HepG2 (cell line): Measurements from ENCODE around the gene PIK3CB. TPM values are rescaled to one million over a fixed set of nuclear protein-coding genes. Genes with fewer than 3 reads are reported as not detected.

Experiments used
- ATAC-seq: fragments of 200-7000 bp; cut with Tn5 transposase; 3 replicates; pipeline ENCODE4 v1.9.1; 2020; ENCODE audit warnings: mild to moderate bottlenecking, moderate library complexity
- BruUV-seq: library from RNA; stranded (reverse); fragments of 400-500 nt; replicated peaks from 2 replicates; lab custom pipeline; 2021; lab: Mats Ljungman, UMichigan
- CTCF ChIA-PET: fragments of 300-600 bp; formaldehyde crosslinking; extraction: SDS; loops from one replicate; lab custom pipeline; 2021; ENCODE audit warnings: low total read pairs, inconsistent platforms, low intra/inter-chr PET ratio; lab: Yijun Ruan, JAX
- POLR2A ChIA-PET: fragments of 350-600 bp; sonication (Branson Sonifier 250); formaldehyde crosslinking; loops from one replicate; lab custom pipeline; 2020; ENCODE audit warnings: antibody characterized with exemption, inconsistent platforms; lab: Yijun Ruan, JAX
- DNase-seq: peaks from one replicate; pipeline ENCODE4 v3.0.0-alpha.2; 2015; ENCODE audit warnings: low spot score
- FAIRE-seq: peaks from 3 replicates; lab custom pipeline; 2011; peaks lifted over from hg19 to GRCh38; lab: Jason Lieb, UNC
- H2AFZ ChIP-seq: one replicate; pipeline ENCODE4 v1.6.1; 2011; ENCODE audit warnings: low read length, inconsistent platforms
- H3K27ac ChIP-seq: fragments of 300-600 bp; 3 replicates; pipeline ENCODE4 v1.8.0; 2011; ENCODE audit warnings: mixed run types, mild to moderate bottlenecking, mixed read lengths, low read length, inconsistent platforms; ENCODE audit not compliant: insufficient read depth; ENCODE audit errors: extremely low read length
- H3K27me3 ChIP-seq, 2 experiments: fragments of 200-600 bp in 1 of 2; 2 replicates in 1 of 2; 3 replicates in 1 of 2; pipeline versions ENCODE4 v1.6.0 to v1.8.0; 2011; ENCODE audit warnings: low read length in 2 of 2, mild to moderate bottlenecking in 2 of 2, moderate library complexity in 2 of 2, inconsistent platforms in 1 of 2; ENCODE audit not compliant: insufficient read depth in 2 of 2, control insufficient read depth in 1 of 2
- H3K36me3 ChIP-seq, 2 experiments: fragments of 200-600 bp in 1 of 2; replicated peaks in 1 of 2; 2 replicates in 1 of 2; 3 replicates in 1 of 2; pipeline versions ENCODE4 v1.5.1 to v1.8.0; 2011; ENCODE audit warnings: low read length in 2 of 2, inconsistent platforms in 1 of 2; ENCODE audit not compliant: insufficient read depth in 2 of 2, control insufficient read depth in 1 of 2
- H3K4me1 ChIP-seq: 2 replicates; pipeline ENCODE4 v1.5.1; 2012; ENCODE audit warnings: low read length, inconsistent platforms; ENCODE audit not compliant: insufficient read depth
- H3K4me2 ChIP-seq: 2 replicates; pipeline ENCODE4 v1.6.0; 2011; ENCODE audit warnings: low read depth, low read length, inconsistent platforms
- H3K4me3 ChIP-seq, 3 experiments: fragments of 200-600 bp in 1 of 3; sonication (generic), shearing (Covaris generic) in 1 of 3; replicated peaks in 1 of 3; 2 replicates each; pipeline ENCODE4 v1.5.1; 2011 to 2016; ENCODE audit warnings: low read length in 3 of 3, inconsistent platforms in 2 of 3, low read depth in 2 of 3, mild to moderate bottlenecking in 2 of 3, control low read depth in 1 of 3, mixed read lengths in 1 of 3; ENCODE audit not compliant: insufficient read depth in 1 of 3
- H3K79me2 ChIP-seq: one replicate; pipeline ENCODE4 v1.6.1; 2011; ENCODE audit warnings: low read length, inconsistent platforms; ENCODE audit not compliant: insufficient read depth
- H3K9ac ChIP-seq: 2 replicates; pipeline ENCODE4 v1.6.0; 2011; ENCODE audit warnings: mild to moderate bottlenecking, low read depth, low read length, inconsistent platforms; ENCODE audit not compliant: insufficient read depth
- H3K9me3 ChIP-seq: 2 replicates; pipeline ENCODE4 v1.5.1; 2012; ENCODE audit warnings: mild to moderate bottlenecking, low read length
- H4K20me1 ChIP-seq: 2 replicates; pipeline ENCODE4 v1.6.0; 2011; ENCODE audit warnings: inconsistent platforms, mild to moderate bottlenecking, low read length, moderate library complexity; ENCODE audit not compliant: insufficient read depth
- HCFC1 ChIP-seq: fragments of 150-350 bp; IDR thresholded peaks from 2 replicates; pipeline ENCODE4 v1.6.1; 2014; ENCODE audit warnings: low read depth, low read length
- KDM4B ChIP-seq: sonication (generic); formaldehyde crosslinking; IDR thresholded peaks from 2 replicates; pipeline ENCODE4 v1.4.0; 2020; ENCODE audit warnings: missing genetic modification reagents
- KMT2A ChIP-seq: sonication (generic); formaldehyde crosslinking; IDR thresholded peaks from 2 replicates; pipeline ENCODE4 v1.4.0; 2020; ENCODE audit warnings: missing genetic modification reagents
- MTA1 ChIP-seq: sonication (generic); formaldehyde crosslinking; IDR thresholded peaks from 2 replicates; pipeline ENCODE4 v1.4.0; 2020; ENCODE audit warnings: missing genetic modification reagents, mild to moderate bottlenecking, borderline replicate concordance
- PCBP2 ChIP-seq: fragments of 200-400 bp; formaldehyde crosslinking; optimal IDR thresholded peaks from 2 replicates; pipeline ENCODE3; 2018; ENCODE audit warnings: low read length, low read depth; ENCODE audit not compliant: poor library complexity, severe bottlenecking
- RNF2 ChIP-seq: fragments of 450-650 bp; conservative IDR thresholded peaks from 2 replicates; pipeline ENCODE4 v1.6.1; 2016; ENCODE audit warnings: low read depth
- ZNF253 ChIP-seq: sonication (generic); formaldehyde crosslinking; IDR thresholded peaks from 2 replicates; pipeline ENCODE4 v1.8.0; 2022; ENCODE audit warnings: mild to moderate bottlenecking, missing genetic modification reagents, borderline replicate concordance
- ZNF264 ChIP-seq: sonication (generic); formaldehyde crosslinking; IDR thresholded peaks from 2 replicates; pipeline ENCODE4 v1.4.0; 2020; ENCODE audit warnings: missing genetic modification reagents
- ZNF317 ChIP-seq: sonication (generic); formaldehyde crosslinking; IDR thresholded peaks from 2 replicates; pipeline ENCODE4 v1.5.0; 2020; ENCODE audit warnings: mild to moderate bottlenecking, missing genetic modification reagents
- ZNF782 ChIP-seq: sonication (generic); formaldehyde crosslinking; IDR thresholded peaks from 2 replicates; pipeline ENCODE4 v1.4.0; 2020; ENCODE audit warnings: missing genetic modification reagents, mild to moderate bottlenecking, borderline replicate concordance
- WGBS: methylation state at CpG from one replicate; pipeline ENCODE4 v1.1.6; 2017; ENCODE audit warnings: low lambda C conversion rate; 5-methylcytosine and 5-hydroxymethylcytosine counted together
- in situ Hi-C: cut with HindIII; loops from 2 replicates; pipeline ENCODE4 v1.10.0; 2017; ENCODE audit warnings: low pct_unique_long_range_greater_than_20kb; ENCODE audit not compliant: extremely low pct_ligation_motif_present
- intact Hi-C: fragments of 100-400 bp; cut with micrococcal nuclease; formaldehyde crosslinking; loops from one replicate; pipeline ENCODE4 v1.10.0; 2022; ENCODE audit not compliant: unreplicated experiment
- polyA plus RNA-seq, 8 experiments: library from polyadenylated mRNA; depleted of rRNA in 3 of 8; stranded (reverse) in 7 of 8; unstranded in 1 of 8; fragments of >200 nt; fragmentation: Illumina TruSeq in 4 of 8; extraction: Trizol in 4 of 8; gene quantifications; 2 replicates each; pipeline versions ENCODE4 v1.2.1 to v1.2.3, GENCODE V29; 2011 to 2016; ENCODE audit warnings: low read depth in 4 of 8, missing spikeins in 1 of 8, mixed read lengths in 1 of 8; ENCODE audit not compliant: insufficient read depth in 1 of 8
- total RNA-seq, 5 experiments: library from RNA; depleted of rRNA; stranded (reverse); fragments of >200 nt; fragmentation: Illumina TruSeq; extraction: Trizol; gene quantifications; 2 replicates each; pipeline ENCODE4 v1.2.3, GENCODE V29; 2016; ENCODE audit warnings: low read depth in 1 of 5
- TF ChIP-seq, protein P1 (sequence below): sonication (generic); formaldehyde crosslinking; IDR thresholded peaks from 2 replicates; pipeline ENCODE4 v1.9.0; 2022; ENCODE audit warnings: missing genetic modification reagents, mild to moderate bottlenecking, borderline replicate concordance
- TF ChIP-seq, protein P2 (sequence below): sonication (generic); formaldehyde crosslinking; conservative IDR thresholded peaks from 2 replicates; pipeline ENCODE4 v1.4.0; 2020; ENCODE audit warnings: missing genetic modification reagents
- TF ChIP-seq, protein P3 (sequence below): sonication (generic); formaldehyde crosslinking; IDR thresholded peaks from 2 replicates; pipeline ENCODE4 v1.4.0; 2020; ENCODE audit warnings: missing genetic modification reagents

Gene PIK3CB
- total and polyA plus RNA-seq, 2 of the 13 experiments (the other 11 are each of a cell fraction or from before 2014, with no cell fraction given) = 6.6 to 18.7 TPM

DNA sequence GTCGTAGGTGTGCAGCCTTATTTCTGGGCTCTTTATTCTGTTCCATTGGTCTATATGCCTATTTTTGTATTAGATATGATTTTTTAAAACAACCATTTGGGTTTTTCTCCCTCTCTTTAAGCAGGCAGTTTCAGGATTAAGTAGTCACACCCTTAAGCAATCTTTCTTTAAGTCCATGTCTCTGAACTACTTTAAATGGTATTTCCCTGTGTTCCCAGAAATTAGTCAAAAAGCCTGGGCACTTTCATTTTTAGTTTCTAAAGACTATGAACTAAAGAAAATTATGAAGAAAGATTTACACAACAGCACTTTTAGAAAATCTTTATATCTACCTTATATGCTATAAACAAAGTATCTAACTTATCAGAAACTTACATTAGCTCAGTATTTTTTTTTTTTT is 115.9 kb downstream of the PIK3CB start:
- no peaks in the 10 kb centered on the region for H3K9me3 ChIP-seq
- DNase-seq (no peak), FAIRE-seq (no peak), ATAC-seq (no peak)
- CTCF ChIA-PET = no interaction called here
- POLR2A ChIA-PET = no interaction called here
- no peaks in the 10 kb centered on the region; a peak in 1 of 5 replicates for H3K27me3 ChIP-seq
- H3K36me3 ChIP-seq = peaks cover 0 to 12% of the 10 kb centered on the region in 2 experiments; a peak in 2 of 5 replicates
- H4K20me1 ChIP-seq = no peaks in the 10 kb centered on the region
- no peak overlapping the region for H3K4me2 ChIP-seq
- no peaks in the 10 kb centered on the region for H3K79me2 ChIP-seq
- WGBS = 96% methylated on average over 1 of the region's 1 CpG
- no peak overlapping the region for H3K9ac ChIP-seq
- in situ Hi-C loops (no loop called here), intact Hi-C loops (no loop called here)
- BruUV-seq = no TSS peak
- no peaks in the 10 kb centered on the region for H3K4me1 ChIP-seq
- no peak overlapping the region for H3K4me3 ChIP-seq
- no peak overlapping the region for H3K27ac ChIP-seq
- TF ChIP-seq MTA1 (CRISPR knock-in tag) (no peak), PCBP2 (no peak), ZNF782 (CRISPR knock-in tag) (no peak), KMT2A (CRISPR knock-in tag) (no peak), RNF2 (no peak), ZNF317 (CRISPR knock-in tag) (no peak), ZNF264 (CRISPR knock-in tag) (no peak), HCFC1 (no peak), ZNF253 (CRISPR knock-in tag) (no peak), KDM4B (CRISPR knock-in tag) (no peak)
- TF ChIP-seq, protein P1, sequence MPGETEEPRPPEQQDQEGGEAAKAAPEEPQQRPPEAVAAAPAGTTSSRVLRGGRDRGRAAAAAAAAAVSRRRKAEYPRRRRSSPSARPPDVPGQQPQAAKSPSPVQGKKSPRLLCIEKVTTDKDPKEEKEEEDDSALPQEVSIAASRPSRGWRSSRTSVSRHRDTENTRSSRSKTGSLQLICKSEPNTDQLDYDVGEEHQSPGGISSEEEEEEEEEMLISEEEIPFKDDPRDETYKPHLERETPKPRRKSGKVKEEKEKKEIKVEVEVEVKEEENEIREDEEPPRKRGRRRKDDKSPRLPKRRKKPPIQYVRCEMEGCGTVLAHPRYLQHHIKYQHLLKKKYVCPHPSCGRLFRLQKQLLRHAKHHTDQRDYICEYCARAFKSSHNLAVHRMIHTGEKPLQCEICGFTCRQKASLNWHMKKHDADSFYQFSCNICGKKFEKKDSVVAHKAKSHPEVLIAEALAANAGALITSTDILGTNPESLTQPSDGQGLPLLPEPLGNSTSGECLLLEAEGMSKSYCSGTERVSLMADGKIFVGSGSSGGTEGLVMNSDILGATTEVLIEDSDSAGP (CRISPR knock-in tag) = no peak
- TF ChIP-seq, protein P2, sequence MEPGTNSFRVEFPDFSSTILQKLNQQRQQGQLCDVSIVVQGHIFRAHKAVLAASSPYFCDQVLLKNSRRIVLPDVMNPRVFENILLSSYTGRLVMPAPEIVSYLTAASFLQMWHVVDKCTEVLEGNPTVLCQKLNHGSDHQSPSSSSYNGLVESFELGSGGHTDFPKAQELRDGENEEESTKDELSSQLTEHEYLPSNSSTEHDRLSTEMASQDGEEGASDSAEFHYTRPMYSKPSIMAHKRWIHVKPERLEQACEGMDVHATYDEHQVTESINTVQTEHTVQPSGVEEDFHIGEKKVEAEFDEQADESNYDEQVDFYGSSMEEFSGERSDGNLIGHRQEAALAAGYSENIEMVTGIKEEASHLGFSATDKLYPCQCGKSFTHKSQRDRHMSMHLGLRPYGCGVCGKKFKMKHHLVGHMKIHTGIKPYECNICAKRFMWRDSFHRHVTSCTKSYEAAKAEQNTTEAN (CRISPR knock-in tag) = no peak
- TF ChIP-seq, protein P3, sequence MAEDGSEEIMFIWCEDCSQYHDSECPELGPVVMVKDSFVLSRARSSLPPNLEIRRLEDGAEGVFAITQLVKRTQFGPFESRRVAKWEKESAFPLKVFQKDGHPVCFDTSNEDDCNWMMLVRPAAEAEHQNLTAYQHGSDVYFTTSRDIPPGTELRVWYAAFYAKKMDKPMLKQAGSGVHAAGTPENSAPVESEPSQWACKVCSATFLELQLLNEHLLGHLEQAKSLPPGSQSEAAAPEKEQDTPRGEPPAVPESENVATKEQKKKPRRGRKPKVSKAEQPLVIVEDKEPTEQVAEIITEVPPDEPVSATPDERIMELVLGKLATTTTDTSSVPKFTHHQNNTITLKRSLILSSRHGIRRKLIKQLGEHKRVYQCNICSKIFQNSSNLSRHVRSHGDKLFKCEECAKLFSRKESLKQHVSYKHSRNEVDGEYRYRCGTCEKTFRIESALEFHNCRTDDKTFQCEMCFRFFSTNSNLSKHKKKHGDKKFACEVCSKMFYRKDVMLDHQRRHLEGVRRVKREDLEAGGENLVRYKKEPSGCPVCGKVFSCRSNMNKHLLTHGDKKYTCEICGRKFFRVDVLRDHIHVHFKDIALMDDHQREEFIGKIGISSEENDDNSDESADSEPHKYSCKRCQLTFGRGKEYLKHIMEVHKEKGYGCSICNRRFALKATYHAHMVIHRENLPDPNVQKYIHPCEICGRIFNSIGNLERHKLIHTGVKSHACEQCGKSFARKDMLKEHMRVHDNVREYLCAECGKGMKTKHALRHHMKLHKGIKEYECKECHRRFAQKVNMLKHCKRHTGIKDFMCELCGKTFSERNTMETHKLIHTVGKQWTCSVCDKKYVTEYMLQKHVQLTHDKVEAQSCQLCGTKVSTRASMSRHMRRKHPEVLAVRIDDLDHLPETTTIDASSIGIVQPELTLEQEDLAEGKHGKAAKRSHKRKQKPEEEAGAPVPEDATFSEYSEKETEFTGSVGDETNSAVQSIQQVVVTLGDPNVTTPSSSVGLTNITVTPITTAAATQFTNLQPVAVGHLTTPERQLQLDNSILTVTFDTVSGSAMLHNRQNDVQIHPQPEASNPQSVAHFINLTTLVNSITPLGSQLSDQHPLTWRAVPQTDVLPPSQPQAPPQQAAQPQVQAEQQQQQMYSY (CRISPR knock-in tag) = no peak
- no peak overlapping the region for H2AFZ ChIP-seq
